HG03280 (cell line): ENCODE results near the gene DAB1.

Experiments
- ATAC-seq: cut with Tn5 transposase; IDR thresholded peaks from one replicate; pipeline ENCODE4 v1.9.1; 2021; ENCODE audit warnings: mild to moderate bottlenecking, moderate library complexity; ENCODE audit not compliant: unreplicated experiment

DAB1 gene

DNA sequence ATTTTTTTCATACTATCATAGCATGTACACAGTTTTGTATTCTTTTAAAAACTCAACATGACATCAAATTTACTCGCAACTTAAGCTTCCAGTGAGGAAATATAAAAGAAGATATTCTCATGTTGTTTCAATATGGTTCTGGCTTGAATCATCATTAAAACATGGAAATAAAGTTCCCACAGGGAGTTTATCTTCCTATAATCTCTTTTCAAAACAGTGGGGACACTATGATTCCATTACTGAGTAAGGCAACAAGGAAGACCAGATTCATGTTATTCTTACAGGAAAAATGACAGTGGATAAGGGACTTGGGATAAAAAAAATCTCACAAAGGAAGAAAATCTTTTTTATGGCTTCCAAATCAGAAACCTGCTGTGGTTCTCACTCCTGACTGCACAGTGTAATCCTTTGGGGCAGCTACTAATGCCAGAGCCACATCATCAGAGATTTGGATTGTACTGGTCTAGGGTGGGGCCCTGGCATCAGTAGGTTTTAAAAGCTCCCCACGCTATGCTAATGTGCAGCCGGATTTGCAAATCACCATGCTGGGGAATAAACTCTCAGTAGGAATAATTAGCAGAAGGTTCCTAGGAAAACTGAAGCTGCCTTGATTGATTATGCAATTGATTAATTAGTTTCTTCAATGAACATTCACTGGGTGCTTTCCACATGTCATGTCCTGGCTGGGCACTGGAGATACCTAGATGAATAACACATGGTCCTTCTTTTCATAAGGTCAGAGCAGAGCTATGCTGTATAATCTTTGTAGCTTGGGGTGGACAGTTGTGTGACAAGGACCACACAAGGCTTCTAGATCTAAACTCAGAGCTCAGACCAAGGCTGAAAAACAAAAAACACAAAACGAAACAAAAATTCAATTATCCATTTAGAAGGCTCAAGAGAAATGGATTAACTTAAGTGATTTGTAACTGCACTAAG lies 386.9 kb downstream of the DAB1 start:
- ATAC-seq: no peak

DNA sequence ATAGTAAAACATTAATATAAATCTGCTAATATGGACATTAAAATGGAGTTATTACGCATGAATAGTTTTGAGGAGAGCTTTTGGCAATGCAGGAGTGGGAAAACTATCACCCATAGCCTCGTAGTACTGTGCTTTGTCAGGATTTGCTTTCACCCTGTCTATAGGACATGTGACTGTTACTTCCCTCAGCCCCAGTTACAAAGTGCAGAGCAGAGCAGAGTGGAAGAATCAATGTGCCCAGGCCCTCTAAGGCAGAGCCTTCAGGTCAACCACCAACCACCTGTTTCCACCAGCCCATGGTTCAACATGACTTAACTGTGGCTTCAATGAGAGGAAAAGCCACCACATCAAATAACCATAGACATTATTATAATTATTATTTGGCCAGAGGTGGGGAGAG lies 389.1 kb downstream of the DAB1 start:
- no peak for ATAC-seq

- no peak for ATAC-seq
Measured at GRCh38 chr1:57033222-57034001, 390.4 kb downstream of the DAB1 start.

DNA sequence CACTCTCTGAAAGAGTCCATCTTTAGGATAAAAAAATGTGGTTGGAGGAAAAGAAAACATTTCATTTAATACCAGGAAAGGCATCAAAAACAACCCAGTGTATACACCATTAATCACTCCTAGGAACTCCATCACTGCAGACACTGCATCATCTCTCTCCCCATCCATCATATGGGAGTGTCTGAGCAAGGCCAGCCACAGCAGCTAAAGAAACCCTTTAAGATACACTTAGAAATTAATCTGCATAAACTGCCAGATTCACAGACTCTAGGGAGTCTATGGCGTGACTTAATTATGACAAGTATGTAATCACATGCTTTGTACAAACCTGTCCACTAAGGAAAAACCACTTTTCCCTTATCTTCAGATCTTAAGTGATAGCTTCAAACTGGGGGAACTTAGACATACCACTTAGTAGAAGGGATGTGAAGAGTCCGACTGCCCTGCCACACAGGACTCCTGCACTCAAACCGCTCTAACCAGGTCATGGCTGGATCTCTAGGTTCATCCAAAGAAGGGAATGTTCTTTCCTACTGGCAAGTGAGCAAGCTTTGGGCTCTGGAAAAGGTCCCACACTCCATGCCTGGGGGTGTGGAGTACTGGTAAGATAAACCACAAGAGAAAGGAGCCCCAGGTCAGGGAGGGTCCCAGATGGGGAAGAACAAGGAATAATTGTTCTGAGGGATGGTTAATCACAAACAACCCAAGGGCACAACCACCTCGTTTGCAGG lies 397.1 kb downstream of the DAB1 start:
- ATAC-seq: no peak

- ATAC-seq: no peak
Measured at GRCh38 chr1:57024855-57025254, 399.0 kb downstream of the DAB1 start.

DNA sequence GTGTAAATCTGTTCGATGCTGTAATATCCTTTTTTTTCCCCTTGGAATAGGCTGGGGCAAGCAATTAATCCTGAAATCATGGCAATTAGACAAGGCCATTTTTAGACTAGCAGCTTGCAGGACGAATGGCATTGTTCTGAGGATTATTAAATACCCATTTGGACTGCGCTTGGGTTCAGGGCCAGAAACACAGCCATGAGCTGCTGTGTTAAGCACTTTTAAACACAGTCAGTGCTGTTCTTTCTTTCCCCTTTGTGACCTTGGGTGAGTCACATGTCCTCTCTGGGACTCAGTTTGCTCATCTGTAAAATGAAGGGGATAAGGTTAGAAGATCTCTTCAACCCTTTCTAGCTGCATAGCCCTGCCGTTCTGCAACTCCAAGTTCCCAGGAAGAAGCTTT lies 399.4 kb downstream of the DAB1 start:
- no peak for ATAC-seq

GRCh38 chr1:57020216-57020615 lies 403.6 kb downstream of the DAB1 start:
- no peak for ATAC-seq

DNA sequence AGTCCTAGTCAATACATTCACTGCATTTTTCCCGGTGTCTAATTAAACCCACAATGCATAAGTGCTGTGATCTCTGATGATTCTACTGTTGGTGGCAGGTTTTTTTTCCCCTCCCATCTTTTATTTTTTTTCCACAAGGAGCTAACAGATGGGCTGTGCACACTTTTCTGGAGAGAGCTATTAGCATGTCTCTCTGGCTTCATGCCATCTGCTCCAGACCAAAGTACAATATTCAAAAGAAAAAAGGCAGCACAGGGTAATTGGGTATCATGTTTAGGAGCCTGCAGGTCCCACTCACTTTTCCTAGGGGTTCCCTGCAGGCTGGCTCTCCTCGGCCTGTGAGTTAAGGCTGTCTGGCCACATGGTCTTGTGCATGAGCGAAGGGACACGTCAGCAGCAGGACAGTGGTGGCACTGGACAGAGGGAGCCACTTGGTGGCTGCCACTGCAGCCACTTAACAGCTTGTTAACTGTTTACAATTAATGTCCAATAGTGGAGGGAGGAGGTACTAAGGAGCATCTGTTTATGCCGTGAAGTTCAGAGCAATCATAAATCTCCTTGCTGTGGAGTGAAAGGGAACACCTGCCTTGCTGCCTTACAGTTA lies 404.5 kb downstream of the DAB1 start:
- ATAC-seq: no peak

- no peak for ATAC-seq
Measured at GRCh38 chr1:57018119-57018518, 405.7 kb downstream of the DAB1 start.

DNA sequence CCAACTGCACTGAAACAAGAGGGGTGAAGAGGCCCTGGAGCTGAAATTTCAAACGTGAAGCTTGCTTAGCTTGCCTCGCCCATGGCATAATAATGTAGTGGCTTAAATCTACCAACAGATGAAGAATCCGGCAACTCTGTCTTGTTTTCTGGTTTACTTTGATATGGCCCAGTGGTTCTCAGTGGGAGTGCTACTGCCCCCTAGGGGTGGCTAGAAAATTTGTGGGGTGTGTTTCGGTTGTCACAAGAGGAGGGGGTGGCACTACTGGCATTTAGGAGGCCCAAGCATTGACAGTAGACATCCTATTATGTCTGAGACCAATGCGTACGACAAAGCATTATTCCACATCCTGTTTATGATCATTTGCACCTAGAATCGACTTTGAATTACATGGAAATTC lies 406.1 kb downstream of the DAB1 start:
- ATAC-seq: no peak

DNA sequence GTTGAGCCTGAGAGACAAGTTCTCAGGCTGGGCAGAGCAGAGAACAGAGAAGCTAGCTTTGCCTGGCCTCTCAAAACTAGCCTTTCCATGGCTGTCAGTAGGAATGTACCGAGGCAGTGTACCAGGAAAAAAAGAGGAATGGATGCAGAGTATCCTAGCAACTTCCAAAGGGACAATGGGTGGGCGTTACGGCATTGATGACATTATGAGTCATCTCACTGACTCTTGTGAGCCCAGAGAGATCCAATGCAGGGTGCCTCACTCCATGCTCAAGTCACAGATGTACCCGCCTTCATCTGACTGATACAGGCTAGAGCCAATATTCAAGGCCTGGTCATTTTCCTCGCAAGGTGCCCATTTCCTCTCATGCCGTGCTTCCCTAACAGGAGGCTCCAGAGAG lies 406.7 kb downstream of the DAB1 start:
- no peak for ATAC-seq

- no peak for ATAC-seq
Measured at GRCh38 chr1:57015071-57015470, 408.8 kb downstream of the DAB1 start.

DNA sequence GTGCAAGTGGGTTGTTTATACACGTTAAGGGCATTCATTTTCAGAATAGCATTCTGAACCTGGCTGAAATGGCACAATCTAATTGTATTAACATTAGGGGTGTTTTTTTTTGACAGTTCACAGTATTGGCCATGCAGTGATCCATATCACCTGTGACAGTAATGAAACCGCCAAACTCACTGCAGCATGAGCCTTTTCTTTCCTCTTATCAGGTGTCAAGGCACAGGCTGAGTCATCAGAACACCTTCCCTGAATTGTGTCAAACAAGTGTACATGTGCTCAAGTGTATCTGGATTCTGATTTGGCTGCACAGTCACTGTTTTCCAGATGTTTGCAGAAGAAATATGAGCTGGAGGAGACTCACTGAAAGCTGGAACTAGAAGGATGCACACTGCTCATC lies 410.3 kb downstream of the DAB1 start:
- ATAC-seq: no peak

GRCh38 chr1:57012315-57012714 lies 411.5 kb downstream of the DAB1 start:
- ATAC-seq: no peak

DNA sequence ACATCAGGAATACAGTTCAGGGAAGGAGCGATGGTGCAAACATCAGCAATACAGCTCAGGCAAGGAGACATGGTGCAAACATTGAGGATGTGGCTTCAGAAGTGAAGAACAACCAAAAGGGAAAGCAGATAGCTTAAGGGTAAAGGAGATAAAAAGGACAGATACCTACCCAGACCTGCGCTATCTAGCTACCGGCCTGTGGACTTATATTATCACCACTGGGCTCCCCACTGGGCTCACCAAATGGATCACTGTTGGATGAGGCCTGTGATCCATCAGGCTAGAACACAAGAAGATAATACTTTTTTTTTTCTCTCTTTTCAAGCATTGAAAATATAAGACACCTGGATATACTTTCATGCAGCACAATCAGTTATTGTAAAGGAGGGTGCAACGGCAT lies 413.3 kb downstream of the DAB1 start:
- ATAC-seq: no peak

DNA sequence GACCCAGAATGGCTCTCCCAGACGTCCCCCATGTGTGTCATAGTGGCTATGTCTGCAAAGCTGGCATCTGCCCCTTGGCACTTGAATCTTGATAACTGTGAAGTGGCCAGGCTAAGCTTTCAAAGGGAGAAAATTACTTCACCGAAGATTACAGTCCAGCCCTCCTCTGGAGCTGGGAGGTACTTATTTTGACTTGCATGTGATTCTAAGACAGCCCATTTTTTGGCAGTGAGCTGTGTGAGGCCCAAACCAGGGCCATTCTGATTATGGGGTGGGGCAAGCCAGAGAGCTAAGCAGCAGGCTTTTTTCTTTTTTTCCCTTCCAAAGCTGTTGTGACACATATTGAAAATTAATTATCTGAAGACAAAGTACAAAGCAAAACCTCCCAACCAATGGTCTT lies 415.9 kb downstream of the DAB1 start:
- no peak for ATAC-seq

DNA sequence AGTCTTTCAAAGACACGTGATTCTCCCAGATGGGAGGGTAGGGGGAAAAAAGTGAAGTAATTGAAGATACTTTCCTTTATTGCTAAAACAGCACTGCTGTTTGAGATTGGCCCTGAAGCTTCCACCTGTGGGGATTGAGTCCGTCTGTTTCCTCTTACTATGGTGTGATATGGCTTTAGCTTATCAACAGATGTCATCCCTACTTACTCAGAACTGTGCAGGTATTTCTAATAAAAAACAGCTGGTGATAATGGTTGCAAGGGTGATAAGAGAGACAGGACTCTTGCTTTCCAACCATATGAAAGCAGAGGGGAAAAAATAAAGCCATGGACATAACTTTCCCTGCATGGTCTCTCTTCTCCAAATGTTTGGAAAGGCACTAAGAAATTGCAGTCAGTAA lies 416.4 kb downstream of the DAB1 start:
- ATAC-seq: no peak

DNA sequence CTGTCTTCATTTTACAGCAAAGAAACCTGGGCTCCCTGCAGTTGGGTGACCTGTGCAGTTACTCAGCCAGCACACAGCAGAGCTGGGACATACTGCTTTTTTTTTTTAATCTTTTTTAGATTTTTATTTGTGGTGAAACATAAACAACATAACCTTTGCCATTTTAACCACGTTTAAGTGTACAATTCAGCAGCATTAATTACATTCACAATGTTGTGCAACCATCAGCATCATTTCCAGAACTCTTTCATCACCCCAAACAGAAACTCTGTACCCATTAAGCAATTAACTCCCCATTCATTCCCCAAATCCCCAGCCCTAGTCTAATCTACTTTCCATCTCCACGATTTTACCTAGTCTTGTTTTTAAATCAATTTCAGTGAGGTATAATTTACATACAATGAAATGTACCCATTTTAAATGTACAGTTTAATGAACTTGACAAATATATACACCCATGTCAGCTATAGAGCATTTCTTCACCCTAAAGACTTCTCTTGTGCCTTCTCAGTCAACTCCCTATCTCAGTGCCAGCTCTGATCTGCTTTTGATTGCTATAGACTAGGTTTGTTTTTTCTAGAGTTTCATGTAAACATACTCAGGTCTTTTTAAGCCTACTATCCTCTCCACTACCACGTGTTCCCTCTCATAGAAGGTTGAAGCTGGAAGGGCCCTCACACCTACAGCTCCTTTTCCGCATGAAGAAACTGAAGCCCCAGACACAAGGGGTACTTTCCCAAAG lies 420.3 kb downstream of the DAB1 start:
- no peak for ATAC-seq

DNA sequence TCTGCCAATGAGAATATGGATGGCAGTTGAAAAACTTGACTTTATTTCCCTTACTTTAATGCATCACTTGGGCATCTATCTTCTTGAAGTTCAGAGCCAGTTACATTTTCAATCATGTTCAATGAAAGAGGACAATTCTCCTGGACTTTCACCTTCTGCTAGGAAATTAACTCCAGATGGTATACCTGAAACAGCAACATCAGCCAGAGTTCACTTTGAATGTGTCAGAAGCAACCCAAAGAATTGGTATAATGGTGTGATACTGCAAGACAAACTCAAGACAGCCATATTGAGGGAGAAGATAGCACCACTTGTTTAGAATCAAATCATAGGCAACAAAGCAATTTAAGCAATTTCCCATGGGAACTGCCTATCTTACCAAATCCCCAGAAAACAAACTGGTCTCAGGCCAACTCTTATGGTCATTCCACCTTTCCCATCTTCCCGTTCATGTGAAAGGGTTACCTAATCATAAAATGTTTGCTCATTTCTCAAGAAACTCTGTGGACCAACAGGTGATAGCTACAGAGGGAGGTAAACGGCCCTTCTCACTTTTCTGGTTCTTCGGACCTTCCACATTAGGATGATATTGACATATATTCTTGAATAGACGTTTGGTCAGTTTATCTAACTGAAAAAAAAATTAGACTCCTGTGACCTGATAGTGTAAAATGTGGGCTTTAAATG lies 428.3 kb downstream of the DAB1 start:
- no peak for ATAC-seq

GRCh38 chr1:56993475-56993874 lies 430.4 kb downstream of the DAB1 start:
- no peak for ATAC-seq
